Measurements from ENCODE around the gene TIPRL.

The TIPRL gene

GRCh38 chr1:168163670-168164069 lies 15.1 kb upstream of the TIPRL start:
- no peak for TF ChIP-seq FOXK2 (IDR thresholded peaks at IDR 0.05)
- no peak for TF ChIP-seq FOXM1 (IDR thresholded peaks at IDR 0.05; ENCODE audit: borderline replicate concordance)
- TF ChIP-seq SP1 (IDR thresholded peaks at IDR 0.05), result no peak
- no peak for TF ChIP-seq PKNOX1 (IDR thresholded peaks at IDR 0.05)
- TF ChIP-seq TARDBP (IDR thresholded peaks at IDR 0.05), result no peak
- no peak for TF ChIP-seq ARNT (IDR thresholded peaks at IDR 0.05)
- TF ChIP-seq L3MBTL2 (conservative IDR thresholded peaks at IDR 0.05), result no peak
- no peak for TF ChIP-seq ZNF384 (IDR thresholded peaks at IDR 0.05)
- no peak for TF ChIP-seq LEF1 (IDR thresholded peaks at IDR 0.05; ENCODE audit: borderline replicate concordance)
- no peak for TF ChIP-seq ELF4 (IDR thresholded peaks at IDR 0.05)
- TF ChIP-seq BHLHE40 (IDR thresholded peaks at IDR 0.05; ENCODE audit: borderline replicate concordance), result no peak
- no peak for TF ChIP-seq NFRKB (IDR thresholded peaks at IDR 0.05)
- no peak for TF ChIP-seq FOXA1 (IDR thresholded peaks at IDR 0.05)
- TF ChIP-seq HDGF (IDR thresholded peaks at IDR 0.05; ENCODE audit: borderline replicate concordance), result no peak
- TF ChIP-seq SUZ12 (IDR thresholded peaks at IDR 0.05), result no peak
- no peak for TF ChIP-seq CTBP1 (IDR thresholded peaks at IDR 0.05; ENCODE audit: borderline replicate concordance)
- no peak for DNase-seq (ENCODE audit: extremely low spot score)
- ChIA-PET POLR2A (no interaction called here), CTCF (no interaction called here)

- CTCF ChIA-PET, result no interaction called here
- TF ChIP-seq LEF1 (IDR thresholded peaks at IDR 0.05; ENCODE audit: borderline replicate concordance) (no peak), FOXA1 (IDR thresholded peaks at IDR 0.05) (no peak), ELF4 (IDR thresholded peaks at IDR 0.05) (no peak), FOXK2 (IDR thresholded peaks at IDR 0.05) (no peak), BHLHE40 (IDR thresholded peaks at IDR 0.05; ENCODE audit: borderline replicate concordance) (no peak), NFRKB (IDR thresholded peaks at IDR 0.05) (no peak), CTBP1 (IDR thresholded peaks at IDR 0.05; ENCODE audit: borderline replicate concordance) (no peak), ZNF384 (IDR thresholded peaks at IDR 0.05) (no peak), HDGF (IDR thresholded peaks at IDR 0.05; ENCODE audit: borderline replicate concordance) (no peak), ARNT (IDR thresholded peaks at IDR 0.05) (no peak), TARDBP (IDR thresholded peaks at IDR 0.05) (no peak), L3MBTL2 (conservative IDR thresholded peaks at IDR 0.05) (no peak), SUZ12 (IDR thresholded peaks at IDR 0.05) (no peak), PKNOX1 (IDR thresholded peaks at IDR 0.05) (no peak), SP1 (IDR thresholded peaks at IDR 0.05) (no peak), FOXM1 (IDR thresholded peaks at IDR 0.05; ENCODE audit: borderline replicate concordance) (no peak)
- DNase-seq (ENCODE audit: extremely low spot score), result no peak
- POLR2A ChIA-PET, result no interaction called here
Observed at GRCh38 chr1:168164771-168165170, 14.0 kb upstream of the TIPRL start.

- no peak for DNase-seq (ENCODE audit: extremely low spot score)
- TF ChIP-seq LEF1 (IDR thresholded peaks at IDR 0.05; ENCODE audit: borderline replicate concordance) (no peak), ELF4 (IDR thresholded peaks at IDR 0.05) (no peak), NFRKB (IDR thresholded peaks at IDR 0.05) (no peak), L3MBTL2 (conservative IDR thresholded peaks at IDR 0.05) (no peak), FOXM1 (IDR thresholded peaks at IDR 0.05; ENCODE audit: borderline replicate concordance) (no peak), PKNOX1 (IDR thresholded peaks at IDR 0.05) (no peak), HDGF (IDR thresholded peaks at IDR 0.05; ENCODE audit: borderline replicate concordance) (no peak), ZNF384 (IDR thresholded peaks at IDR 0.05) (no peak), FOXK2 (IDR thresholded peaks at IDR 0.05) (no peak), TARDBP (IDR thresholded peaks at IDR 0.05) (no peak), CTBP1 (IDR thresholded peaks at IDR 0.05; ENCODE audit: borderline replicate concordance) (no peak), FOXA1 (IDR thresholded peaks at IDR 0.05) (no peak)
- ChIA-PET CTCF (interaction anchor here (0.9 kb wide), 1 partner anchor 10 kb away, joined by 3 read pairs; no protein-coding TSS in a partner anchor), POLR2A (interaction anchor here (1.0 kb wide), 1 partner anchor 10 kb away, joined by 3 read pairs; no protein-coding TSS in a partner anchor)
Observed at GRCh38 chr1:168167806-168168205, 11.0 kb upstream of the TIPRL start.

- ChIA-PET POLR2A (no interaction called here), CTCF (no interaction called here)
- no peak for DNase-seq (ENCODE audit: extremely low spot score)
- no peak for TF ChIP-seq CTBP1 (IDR thresholded peaks at IDR 0.05; ENCODE audit: borderline replicate concordance)
- no peak for TF ChIP-seq PKNOX1 (IDR thresholded peaks at IDR 0.05)
- TF ChIP-seq FOXK2 (IDR thresholded peaks at IDR 0.05), result no peak
- no peak for TF ChIP-seq FOXM1 (IDR thresholded peaks at IDR 0.05; ENCODE audit: borderline replicate concordance)
- no peak for TF ChIP-seq HDGF (IDR thresholded peaks at IDR 0.05; ENCODE audit: borderline replicate concordance)
- TF ChIP-seq TARDBP (IDR thresholded peaks at IDR 0.05), result no peak
- no peak for TF ChIP-seq ZNF384 (IDR thresholded peaks at IDR 0.05)
Observed at GRCh38 chr1:168170564-168171508, 7.9 kb upstream of the TIPRL start.

- ChIA-PET CTCF (interaction anchor here (0.6 kb wide), 1 partner anchor 485 kb away, joined by 4 read pairs; no protein-coding TSS in a partner anchor), POLR2A (no interaction called here)
Observed at GRCh38 chr1:168172250-168172915, 6.4 kb upstream of the TIPRL start.

More at GRCh38 chr1:168172250-168172915, 6.4 kb upstream of the TIPRL start:
- no peak for DNase-seq (ENCODE audit: extremely low spot score)
- TF ChIP-seq L3MBTL2 (conservative IDR thresholded peaks at IDR 0.05) (no peak), FOXK2 (IDR thresholded peaks at IDR 0.05) (no peak), ZNF384 (IDR thresholded peaks at IDR 0.05) (no peak), FOXM1 (IDR thresholded peaks at IDR 0.05; ENCODE audit: borderline replicate concordance) (no peak), TARDBP (IDR thresholded peaks at IDR 0.05) (no peak), HDGF (IDR thresholded peaks at IDR 0.05; ENCODE audit: borderline replicate concordance) (no peak), PKNOX1 (IDR thresholded peaks at IDR 0.05) (no peak), FOXA1 (IDR thresholded peaks at IDR 0.05) (no peak), NFRKB (IDR thresholded peaks at IDR 0.05) (no peak), BHLHE40 (IDR thresholded peaks at IDR 0.05; ENCODE audit: borderline replicate concordance) (no peak), ARNT (IDR thresholded peaks at IDR 0.05) (no peak), CTBP1 (IDR thresholded peaks at IDR 0.05; ENCODE audit: borderline replicate concordance) (no peak), ELF4 (IDR thresholded peaks at IDR 0.05) (no peak)

Data from HEK293T (cell line).